ENCODE data around the gene CLK4.

The CLK4 gene

DNA sequence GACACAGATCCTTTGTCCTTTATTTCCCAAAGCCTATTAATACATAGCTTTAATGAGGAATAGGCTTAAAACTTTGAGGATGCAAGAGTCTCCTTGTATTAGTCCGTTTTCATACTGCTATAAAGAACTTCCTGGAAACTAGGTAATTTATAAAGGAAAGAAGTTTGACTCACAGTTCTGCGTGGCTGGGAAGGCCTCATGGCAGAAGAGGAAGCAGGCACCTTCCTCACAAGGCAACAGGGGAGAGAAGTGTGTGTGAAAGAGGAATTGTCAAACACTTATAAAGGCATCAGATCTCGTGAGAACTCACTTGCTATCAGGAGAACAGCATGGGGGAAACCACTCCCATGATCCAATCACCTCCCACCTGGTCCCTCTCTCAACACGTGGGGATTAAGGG, 5.4 kb upstream of the CLK4 start:
- DNase-seq = no peak

DNA sequence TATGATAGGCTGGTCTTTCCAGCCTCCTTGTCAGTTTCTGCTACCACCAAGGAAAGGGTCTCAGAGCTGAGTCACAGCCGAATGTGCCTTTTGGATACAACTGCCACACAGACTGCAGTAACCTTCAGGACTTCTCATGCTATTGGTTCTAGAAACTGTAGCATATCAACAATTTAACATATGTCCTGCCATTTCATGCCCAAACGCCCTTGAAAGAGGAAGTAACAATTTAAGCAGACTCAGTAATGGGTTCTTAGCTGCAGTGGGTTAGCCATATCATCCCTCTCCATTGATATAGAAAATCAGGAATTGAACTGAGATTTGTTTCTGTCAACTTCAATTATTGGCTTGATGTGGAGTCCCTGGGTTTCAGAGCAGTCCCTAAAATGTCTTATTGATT, 4.1 kb upstream of the CLK4 start:
- DNase-seq = no peak

DNA sequence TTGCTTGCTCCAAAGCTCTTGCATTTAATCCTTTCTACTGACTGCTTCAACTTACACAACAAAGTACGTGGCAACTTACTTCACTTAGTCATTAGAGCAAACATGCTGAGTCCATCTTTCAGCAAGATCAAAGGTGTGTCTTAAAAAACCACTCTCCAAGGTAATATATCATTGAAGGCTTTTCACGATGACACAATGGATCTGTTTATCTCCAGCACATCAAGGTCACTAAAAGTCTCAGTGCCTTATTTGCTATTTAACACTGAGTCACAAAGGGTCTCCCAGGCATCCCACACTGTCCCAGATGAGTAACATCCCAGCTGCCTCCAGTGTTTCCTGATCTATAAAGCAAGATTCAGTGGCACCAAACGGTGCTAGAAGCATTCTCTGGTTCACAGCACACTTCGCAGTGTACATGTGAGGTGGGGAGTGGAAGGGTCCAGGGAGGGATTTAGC, 3.7 kb upstream of the CLK4 start:
- no peak for DNase-seq

DNA sequence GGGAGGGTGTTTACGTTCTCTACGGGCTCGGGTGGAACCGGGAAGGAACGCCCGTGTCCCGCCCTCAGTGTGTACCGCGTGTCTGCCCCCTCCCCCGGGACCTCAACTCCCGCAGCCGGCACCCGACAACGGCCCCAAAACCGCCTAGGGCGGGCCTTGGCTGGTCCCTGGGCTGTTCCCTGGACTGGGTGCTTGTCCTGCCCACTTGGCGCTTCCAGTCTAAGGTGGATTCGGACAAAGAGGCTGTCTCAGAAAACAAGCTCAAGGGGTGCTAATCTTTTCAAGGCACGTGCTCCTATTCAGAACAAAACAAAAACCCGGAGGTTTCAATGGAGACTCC, 379 bp upstream of the CLK4 start:
- no peak for DNase-seq

DNA sequence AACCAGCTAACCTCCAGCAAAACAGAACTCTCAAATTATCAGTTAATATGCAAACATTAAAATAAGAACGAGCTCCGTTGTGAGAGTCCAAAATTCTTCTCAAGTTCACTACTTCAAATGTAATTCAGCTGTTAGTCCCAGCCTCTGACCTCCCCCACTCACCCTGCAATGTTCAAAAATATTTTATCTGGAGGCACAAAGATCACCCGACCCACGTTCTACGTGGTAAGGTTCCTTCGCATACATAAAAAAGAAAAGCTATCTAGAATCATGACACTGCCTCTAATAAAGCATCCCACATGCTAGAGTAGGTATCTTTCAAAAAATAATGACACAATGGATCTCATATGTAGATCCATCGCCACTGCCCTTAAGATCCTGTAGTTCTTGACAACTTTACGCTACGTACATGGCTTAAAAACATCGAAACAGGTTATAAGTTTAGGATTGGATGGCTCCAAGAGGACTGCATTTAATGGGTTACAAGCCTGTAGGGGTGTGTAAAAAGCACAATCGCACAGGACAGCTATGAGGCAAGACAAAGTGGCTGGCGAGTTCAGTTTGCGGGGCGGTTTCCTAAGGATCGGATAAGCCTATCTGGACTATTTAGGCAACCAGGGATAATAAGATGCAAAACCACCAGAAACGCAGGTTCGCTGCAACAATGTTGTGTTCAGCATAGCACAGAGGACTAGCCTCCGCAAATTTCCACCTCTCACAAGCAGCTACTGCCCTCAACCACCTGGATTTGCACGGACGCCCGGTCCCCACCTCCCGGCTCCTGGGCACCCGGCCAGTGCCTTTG, 969 bp downstream of the CLK4 start:
- peak; percentile 6 for DNase-seq

DNA sequence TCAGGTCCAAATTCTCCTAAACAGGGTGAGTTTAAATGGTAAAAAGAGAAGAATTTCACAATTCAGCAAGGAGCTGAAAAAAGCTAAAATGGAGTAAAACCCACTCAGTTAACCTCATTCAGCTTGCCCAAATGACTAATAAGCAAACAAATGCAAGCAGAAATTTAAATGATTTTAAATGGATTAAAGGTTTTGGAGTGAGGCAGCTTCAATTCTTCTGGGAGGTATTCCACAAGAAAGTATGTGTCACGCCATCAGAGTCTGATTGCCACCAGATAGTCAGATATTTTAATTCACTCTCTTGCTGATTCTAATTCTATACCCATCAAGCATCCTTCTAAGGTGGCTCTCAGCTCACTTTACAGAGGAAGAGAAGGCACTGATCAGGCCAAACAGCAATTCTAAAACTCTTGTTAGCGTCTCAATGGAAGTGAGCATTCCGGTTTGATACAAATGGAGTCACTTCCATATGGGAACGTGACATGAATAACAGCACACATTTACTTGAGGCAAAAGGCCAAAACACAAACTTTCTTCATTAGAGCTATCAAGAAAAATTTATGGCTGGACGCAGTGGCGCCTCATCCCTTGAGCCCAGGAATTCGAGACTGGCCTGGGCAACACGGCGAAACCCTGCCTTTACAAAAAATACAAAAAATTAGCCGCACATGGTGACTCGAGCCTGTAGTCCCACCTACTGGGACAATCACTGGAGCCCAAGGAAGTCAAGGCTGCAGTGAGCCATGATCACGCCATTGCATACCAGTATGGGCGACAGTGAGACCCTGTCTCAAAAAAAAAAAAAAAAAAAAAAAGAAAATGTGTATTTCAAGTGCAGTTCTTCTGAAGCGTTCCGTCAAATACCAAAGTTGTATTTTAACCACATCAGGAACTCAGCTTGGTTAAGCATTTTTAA, 2.0 kb downstream of the CLK4 start:
- DNase-seq = no peak

DNA sequence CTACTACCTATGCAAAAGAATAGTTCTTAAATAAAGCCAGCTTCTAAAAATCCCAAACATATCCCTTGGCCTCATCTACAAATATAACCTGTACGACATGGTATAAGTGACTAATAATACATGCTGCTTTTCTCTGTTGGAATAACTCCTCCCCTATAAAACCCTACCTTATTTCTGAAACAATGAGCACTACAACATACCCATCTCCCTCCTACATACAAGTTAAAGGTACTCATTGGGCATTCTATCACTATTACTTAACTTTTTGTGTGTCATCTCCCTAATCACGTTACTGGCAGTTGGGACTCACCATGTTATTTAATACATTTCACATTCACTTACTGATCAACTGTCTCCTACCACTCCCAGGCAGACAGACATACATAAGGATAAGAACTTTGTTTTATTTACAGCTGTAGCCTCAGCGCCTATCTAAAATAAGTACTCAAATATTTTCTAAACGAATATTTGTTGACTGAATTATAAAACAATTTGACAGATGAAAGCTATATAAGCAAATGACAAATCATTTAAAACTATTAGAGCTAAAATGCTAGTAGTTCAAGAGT, 4.1 kb downstream of the CLK4 start:
- DNase-seq = no peak

DNA sequence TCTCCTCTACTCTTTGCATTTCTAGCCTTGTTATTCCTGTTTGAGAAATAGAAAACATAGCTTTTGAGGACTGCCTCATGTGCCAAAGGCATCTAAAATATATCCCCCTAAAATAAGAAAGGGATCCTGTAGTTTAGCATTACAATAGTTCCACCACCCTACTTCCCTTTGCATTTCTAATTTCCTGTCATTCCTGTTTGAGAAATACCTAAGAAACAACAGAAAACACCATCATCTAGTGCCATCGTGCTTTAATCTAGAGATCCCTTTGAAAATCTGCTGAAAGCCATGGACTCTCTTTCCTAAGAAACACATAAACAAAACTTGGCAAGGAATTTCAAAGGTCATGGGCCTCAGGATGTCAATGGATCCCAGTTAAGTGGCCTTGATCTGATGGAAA, 7.5 kb downstream of the CLK4 start:
- no peak for DNase-seq

DNA sequence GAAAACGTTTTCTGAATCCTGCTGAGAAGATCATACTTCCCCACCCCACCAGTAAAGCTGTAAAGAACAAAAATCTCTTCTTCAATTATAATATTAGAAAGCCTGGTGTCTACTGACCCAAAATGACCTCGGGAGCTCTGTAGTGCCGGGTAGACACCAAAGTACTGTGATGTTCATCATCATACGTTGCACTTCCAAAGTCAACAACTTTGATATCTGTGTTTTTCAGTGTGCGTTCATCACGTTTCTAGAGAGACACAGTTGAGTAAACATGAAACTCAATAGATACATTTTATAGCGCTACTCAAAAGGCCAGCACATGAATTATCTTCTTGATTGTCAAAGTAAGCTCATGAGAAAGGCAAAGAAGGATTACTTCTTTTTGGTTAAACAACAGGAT, 14.6 kb downstream of the CLK4 start:
- no peak for DNase-seq

DNA sequence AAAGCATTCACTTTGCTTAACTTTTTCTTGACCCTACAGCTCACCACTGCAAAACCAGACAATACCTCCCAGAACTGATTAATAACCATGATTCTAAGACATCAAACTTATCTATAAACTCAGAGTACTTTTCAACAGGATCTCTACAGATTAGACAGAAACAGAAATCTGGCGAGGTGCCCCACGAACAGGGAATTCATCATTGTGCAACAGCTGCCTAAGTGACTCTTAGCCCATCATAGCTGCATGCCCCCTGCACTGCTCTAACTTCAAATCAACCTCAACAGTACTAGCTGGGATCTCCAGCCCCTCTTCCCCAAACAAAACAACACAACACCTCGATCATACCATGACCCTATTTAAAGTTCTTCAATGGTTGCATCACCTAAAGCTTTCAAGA, 20.6 kb downstream of the CLK4 start:
- DNase-seq = no peak

DNA sequence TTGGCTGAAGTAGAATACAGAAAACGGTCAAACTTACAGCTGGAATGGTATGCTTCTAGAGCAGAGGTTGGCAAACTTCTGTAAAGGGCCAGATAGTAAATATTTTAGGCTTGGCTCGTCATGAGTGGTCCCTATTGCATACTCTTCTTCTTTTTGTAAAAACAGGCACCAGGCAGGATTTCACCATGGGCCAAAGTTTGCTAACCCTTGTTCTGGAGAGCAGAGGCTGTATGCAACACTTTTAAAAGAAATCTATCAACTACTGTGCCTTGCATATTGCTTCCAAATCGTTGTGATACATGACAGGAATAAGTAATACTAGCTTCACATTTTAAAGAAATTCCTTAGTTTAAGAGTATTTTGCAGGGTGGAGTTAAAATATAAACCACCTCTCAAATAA, 21.1 kb downstream of the CLK4 start:
- DNase-seq = no peak

DNA sequence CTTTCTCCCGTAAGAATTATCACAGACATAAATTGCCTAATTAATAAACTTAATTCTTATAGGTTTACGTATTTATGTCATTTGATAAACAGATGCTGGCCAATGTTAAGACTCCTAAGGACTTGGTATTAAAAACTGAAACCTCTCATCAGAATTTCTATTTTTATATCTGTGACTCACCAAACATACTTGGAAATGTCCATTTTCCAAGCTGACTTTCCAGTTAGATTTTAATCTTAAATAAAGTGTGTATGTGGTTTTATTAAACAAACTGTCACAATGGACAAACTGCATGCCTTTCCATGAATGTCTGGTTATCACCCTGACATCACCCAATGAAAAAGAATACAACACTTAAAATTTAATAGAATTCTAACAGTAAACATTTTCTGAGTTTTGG, 24.1 kb downstream of the CLK4 start:
- no peak for DNase-seq

DNA sequence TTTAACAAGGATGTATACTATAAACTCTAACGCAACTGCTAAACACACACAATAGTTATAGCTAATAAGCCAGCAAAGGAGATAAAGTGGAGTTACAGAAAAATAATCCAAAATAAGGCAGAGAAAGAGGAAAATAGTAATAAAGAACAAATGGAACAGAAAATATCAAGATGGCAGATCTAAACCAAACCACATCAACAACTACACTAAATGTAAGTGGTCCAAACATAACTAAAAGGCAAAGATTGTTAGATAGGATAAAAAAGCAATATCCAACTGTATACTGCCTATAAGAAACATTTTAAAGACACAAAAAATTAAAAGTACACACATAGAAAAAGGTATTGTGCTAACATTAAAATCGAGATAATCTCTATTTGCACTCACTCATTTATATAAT, 31.1 kb downstream of the CLK4 start:
- no peak for DNase-seq

DNA sequence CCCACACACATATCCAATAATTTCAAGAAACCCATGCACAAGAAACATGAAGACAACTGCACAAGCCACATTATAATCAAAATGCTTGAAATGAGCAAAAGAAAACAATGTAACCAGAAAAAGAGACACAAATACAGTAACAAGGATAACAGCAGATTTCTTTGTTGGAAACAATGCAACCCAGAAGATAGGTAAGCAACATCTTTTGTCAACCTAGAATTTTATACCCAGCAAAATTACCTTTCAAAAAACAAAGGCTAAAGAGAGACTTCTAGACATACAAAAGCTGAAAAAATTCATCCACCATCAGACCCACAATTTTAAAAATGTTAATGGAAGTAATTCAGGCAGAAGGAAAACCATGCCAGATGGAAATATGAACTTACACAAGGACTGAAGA, 31.7 kb downstream of the CLK4 start:
- DNase-seq = no peak

DNA sequence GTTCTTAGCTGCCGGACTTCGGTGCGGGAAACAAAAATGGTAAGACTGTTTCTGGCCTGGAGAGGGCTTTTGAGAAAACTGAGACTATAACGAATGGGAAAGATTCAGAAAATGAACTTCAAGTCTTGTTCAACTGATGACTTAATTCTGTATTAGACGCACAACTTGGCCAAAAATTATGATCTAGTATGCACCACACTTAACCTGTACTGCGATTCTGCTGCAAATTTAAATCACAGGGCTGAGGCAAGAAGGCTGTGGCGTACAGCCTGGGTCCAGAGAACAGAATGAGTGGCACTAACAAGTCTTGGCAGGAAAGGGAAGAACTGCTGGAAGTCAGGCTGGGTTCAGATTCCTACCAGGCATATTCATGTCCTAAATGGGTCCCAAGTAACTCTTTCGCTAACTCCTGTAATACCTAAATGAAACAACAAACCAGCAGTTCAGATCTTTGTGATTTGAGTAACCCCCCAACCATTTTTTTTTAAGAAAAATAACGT, 35.9 kb downstream of the CLK4 start:
- DNase-seq = no peak

DNA sequence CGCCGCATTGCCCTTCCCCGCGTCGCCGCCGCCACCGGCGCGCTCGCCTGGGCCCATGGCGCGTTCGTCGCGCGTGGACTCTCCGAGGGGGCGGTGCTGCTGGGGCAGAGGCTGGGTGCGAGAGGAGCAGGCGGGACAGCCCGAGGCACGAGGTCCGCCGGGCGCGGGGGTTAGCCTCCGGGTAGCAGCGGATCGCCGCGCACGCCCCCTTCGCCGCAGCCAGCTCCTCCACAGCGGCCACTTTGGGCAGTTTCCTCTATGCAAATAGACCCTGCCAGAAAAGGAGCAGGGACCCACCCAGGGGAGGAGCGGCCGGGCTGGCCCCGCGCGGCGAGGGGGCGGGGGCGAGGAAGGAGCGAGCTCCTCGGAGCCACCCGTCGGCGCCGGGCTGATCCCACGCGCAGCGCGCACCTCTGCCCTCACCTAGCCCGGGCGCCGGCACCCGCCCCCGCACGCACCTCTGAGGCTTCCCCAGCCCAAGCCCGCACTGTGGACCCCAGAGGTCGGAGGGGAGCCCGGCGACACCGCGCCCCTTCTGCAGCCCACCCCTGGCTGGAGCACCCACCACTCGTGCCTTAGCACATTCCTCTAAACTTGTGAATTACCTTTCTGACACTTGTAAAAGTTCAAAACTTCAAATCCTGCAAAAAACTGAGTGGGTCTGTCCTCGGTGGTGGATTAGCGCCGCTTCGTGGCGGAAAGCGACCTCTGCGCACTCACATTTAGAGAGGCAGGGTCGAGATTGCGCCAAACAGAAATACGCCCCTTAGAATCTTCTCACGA, 36.5 kb downstream of the CLK4 start, which contains the start of gene COL23A1:
Gene COL23A1 (minus strand): TSS at position 253 of the 783 bp plus-strand sequence.
- DNase-seq = peak; percentile 5

DNA sequence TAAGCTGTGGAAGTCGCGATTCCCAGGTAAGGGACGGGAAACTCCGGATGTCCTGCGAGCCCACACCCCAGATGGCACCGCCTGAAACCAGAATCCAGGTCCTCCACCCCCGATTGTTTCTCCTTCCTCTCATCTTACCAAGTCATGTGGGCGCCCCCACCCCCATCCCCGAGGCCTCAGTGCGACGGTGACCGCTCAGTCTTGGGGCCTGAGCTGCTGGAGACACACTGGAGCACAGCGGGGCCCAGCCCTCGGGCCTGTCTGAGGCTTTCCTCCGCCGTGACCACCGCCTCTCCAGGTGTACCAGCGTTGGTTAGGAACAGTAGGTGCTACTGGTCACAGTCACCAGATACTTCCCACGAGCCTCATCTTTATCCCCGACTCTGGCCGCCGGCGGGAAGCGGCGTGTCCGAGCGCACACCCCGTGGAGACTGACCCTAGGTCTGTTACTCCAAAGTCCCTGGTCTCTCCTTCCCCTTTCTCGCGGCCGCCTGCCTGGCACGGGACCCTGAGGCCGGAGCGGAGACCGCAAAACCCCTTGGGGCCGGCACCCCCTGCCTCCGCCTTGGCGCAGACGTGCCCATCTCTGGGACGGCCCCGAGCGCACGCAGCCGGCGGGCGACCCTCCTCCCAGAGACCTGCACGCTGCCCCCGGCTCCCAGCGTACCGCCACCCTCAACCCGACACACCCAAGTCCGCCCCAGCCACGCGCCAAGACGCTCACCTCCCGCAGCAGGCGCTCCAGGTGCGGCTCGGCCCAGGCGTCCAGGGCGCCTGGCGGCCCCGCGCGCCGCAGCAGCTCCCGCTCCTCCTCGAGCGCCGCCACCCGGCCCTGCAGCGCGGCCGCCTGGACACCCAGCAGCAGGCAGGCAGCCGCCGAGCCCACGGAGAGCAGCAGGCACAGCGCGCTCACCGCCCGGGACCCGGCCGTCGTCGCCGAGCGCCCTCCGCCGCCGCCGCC, 37.4 kb downstream of the CLK4 start:
- DNase-seq = no peak

DNA sequence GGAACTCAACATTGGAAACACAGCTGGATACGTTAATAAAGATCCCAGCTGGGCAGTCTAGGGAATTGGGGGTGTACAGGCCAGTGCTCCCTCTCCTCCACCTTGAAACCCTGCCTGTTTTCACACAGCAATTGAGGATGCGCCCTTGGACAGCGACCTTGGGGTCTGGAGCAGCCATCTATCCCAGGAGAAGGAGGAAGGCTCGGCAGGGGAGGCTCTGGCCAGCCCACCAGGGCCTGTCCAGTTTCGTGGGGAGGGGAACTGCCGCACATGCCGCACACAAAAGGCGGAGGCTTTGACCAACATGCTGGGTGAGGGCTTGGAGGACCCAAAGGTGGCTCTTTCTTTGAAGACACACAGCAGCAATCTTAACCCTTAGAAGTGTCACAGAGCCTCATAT, 38.1 kb downstream of the CLK4 start:
- DNase-seq = no peak

DNA sequence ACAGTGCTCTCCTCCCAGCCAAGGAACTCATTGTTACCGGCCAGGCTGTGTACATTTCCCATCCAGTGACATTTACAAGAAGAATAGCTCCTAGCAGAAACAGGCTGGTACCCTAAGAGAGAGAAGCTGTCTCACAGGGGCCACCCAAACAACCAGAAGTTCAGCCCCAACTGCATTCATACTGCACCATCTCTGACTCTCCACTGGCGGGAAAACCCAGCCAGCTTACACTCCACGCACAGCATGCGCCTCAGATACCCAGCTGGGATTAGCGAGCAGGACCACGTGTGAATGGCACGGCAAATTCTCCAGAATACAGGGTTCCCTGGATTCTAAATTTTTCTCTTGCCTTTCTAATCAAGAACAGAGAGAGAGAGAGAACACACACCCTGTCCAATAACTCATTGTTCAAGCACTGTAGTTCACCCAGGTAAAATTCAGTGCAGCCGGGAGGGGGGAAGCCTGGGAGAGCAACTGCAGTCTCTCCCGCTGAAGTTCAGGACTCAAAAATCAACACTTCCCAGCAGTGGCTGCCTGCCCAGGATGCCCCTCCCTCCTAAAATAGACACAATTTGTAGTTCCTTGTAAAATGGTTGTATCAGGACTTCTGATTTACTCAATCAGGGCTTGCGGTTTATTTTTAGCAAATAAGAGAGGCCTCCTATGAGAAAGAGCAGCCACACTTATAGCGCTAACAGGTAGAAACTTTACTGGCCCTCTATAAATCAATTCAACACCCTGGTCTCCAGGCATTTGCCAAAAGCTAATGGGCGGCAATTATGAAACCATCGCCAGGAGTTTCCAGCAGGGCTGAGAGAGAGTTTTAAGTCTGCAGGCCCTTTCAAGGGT, 38.9 kb downstream of the CLK4 start:
- DNase-seq = no peak

DNA sequence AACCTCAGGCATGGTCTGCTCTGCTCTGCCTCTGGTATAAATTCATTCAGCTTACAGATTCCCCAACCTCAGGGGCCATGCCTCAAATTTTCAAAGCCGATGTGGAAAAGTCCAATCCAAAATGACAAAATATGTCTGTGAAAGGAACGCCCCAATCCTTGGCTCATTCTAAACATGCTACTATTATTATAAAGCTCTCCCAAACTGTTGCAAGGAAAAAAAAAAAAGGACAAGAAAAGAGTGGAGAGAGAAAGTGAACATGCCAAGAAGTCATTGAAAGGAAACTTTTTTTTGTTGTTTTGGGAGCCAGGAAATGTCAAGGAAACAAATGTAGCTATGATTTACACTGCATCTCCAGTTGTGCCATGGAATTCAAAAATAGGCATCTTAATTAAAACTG, 40.5 kb downstream of the CLK4 start:
- DNase-seq = no peak

DNA sequence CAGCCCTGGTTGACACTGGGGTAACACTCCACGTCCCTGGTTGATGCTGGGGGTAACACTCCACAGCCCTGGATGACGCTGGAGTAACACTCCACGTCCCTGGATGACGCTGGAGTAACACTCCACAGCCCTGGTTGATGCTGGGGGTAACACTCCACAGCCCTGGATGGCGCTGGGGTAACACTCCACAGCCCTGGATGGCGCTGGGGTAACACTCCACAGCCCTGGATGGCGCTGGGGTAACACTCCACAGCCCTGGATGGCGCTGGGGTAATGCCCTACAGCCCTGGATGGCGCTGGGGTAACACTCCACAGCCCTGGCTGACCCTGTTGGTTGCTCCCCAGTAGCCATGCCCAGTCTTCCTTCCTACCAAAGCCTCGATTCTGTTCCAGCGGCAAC, 41.4 kb downstream of the CLK4 start:
- peak; percentile 1 for DNase-seq

Measured in CD4-positive, alpha-beta T cell treated with Interleukin-4 for 4 hours (primary cell).